GM12874 (cell line): ENCODE measurements around the gene ABCF2.

Experiments
- CTCF ChIP-seq: IDR thresholded peaks from 2 replicates; pipeline ENCODE4 v1.5.1; 2011; ENCODE audit warnings: low read depth, mild to moderate bottlenecking, control low read depth, low read length, moderate library complexity; ENCODE audit not compliant: insufficient read depth

ABCF2 gene

DNA sequence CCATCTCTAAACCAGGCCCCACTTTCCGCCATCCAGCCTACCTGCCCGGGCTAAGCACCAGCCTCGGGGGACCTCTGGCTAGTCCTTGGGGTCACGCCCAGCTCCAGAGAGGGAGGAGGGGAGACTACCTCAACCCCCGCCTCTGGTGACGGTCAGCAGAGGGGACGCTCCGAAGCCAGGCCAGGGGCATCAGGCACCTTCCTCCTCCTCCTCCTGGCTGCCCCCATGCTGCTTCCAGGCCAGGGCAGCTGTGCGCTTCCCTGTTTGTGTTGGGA, 25.5 kb upstream of the ABCF2 start:
- no peak for TF ChIP-seq CTCF

DNA sequence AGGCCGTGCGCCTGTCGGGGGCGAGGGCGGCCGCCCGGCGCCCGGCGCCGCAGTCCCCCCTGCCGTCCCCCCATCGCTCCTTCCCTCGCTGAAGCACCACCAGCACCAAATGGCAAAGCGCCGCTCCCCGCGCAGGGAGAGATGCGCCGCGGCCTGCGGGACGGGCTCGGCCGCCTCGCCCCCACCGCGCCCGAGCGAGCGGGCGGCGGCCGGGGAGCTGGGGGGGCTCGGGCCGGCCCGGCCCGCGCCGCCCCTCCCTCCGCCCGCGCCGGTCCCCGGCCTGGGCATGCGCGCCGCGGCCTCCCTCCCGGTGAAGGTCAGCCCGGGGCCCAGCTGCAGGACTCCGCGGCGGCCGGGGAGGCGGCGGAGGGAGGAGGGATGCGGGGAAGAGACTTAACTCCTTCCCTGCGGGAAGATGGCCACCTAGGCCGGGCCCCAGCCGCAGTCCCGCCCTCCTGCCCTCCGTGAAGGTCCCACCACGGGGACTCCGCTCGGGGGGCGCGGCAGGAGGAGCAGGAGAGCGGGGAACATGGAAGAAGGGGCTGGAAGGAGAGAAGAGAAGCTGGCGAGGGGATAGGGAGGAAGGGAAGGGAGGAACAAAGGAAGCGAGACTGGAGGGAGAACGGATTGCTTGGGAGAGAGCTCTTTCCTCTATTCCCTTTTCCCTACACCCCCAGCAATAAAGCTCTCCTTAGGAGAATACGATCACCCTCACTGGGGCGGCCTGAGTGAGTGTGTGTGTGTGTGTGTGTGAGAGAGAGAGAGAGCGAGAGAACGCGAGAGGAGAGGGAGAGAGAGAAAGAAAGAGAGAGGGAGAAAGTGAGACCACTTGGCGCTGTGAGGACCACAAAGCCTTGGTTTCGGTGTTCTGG, 24.9 kb upstream of the ABCF2 start:
- no peak for TF ChIP-seq CTCF

GRCh38 chr7:151251328-151251688, 24.3 kb upstream of the ABCF2 start:
- TF ChIP-seq CTCF = no peak

DNA sequence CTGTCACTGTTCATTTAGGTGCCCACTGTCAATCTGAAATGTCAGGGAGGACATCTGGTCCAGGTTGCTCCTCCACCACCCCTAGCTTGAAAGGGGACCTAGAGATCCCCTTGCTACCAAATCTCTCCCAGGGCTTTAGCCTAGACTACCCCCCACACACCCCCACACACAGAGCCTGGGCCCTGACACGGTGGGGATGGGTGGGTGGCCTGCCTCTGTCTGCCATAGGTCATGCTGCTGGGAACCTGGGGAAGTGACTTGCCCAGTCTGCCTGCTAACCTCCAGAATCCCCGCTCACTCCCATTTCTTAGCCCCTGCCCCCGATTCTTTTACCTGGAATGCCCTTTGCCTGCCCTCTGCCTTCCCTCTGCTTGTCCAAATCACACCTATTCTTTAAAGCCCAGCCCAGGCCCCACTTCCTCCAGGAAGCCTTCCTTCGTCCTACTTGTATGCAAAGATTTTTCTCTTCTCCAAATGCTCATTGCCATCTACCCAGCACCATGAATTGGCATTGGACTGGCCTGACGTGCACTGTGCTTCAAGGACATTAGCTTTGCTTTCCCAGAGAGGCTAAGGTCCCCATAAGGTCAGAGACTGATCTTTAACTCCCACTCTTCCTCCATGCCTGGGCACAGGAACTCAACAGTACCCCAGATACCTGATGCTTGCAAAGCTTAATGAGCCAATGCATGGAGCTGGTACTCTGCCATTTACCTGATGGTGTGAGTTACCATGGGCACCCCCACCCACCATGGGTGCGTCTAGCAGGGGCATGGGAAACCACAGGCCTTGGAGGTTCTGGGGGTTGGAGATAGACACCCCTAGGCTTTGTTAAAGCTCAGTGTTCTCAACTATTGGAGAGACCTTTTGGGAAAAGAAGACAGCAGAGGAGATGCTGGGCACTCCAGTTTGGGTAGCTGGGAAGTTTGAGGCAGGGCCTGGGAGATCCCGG, 23.5 kb upstream of the ABCF2 start:
- TF ChIP-seq CTCF = no peak

DNA sequence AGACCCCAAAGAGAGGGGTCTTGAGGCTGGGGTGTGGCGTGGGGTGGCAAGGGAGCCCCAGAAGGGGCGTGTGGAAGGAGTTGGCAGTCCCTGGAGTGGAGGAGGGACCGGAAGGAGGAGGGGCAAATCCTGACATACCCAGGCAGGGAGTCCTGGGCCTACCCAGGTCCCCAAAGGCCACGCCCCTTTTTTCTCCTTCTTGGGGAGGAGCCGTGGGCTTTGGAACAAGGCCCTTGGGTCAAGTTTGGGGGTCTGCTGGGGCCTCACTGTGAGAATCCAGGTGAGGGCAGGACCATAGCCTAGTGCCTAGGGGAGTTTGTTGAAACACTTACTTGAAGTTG, 22.7 kb upstream of the ABCF2 start:
- TF ChIP-seq CTCF = no peak

DNA sequence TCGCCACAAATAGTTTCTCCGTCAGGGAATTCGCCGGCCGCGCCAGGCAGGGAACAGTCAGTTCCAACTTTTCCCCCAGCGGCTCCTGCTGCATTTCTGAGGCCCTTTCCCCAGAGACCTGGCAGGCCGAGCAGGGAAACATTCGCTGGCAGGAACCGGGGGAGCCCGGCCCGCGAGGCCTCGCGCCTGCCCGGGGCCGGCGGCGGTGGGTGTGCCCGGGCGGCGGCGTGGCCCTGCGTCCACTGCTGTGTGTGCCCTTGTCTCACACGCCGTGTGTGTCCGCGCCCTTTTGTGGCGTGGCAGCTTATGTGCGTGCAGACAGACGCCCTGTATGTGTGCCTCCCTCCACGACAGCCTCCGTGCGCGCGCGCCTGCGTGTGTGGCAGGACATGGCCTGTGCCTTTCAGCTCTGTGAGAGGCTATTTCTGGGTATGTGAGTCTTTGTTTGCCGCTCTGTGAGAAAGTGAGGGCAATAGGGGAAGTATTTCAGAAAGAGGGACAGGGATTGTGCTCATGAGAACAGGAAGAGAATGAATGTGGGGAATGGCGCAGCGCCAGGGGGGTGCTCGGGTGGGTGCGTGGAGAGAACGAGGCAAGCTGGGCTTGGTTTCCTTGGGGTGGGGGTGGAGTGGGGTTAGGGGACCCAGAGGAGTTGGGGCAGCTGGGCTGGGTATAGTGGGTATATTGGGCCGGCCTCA, 22.2 kb upstream of the ABCF2 start:
- no peak for TF ChIP-seq CTCF
